ENCODE measurements around the gene CBX7. TPM values are rescaled to one million over a fixed set of nuclear protein-coding genes. Genes with fewer than 3 reads are reported as not detected.
A peak's percentile ranks its signal among the peaks of the same experiment; 100 is the strongest.

CBX7 gene
- total and polyA plus RNA-seq, 2 donors (not counting 3 experiments of a cell fraction or from before 2014, with no cell fraction given), result 3.4 to 7.1 TPM

- dilution Hi-C loops (cut with MboI; ENCODE audit: extremely low pct_ligation_motif_present, low sequenced_read_pairs), result no loop called here
- TF ChIP-seq GATA2 (IDR thresholded peaks at IDR 0.05; ENCODE audit: insufficient read depth, insufficient read length, low read depth, low read length), result no peak
- no peak for TF ChIP-seq CTCF (IDR thresholded peaks at IDR 0.05; ENCODE audit: extremely low read depth in 1 of 2, insufficient read depth in 1 of 2, low read depth in 1 of 2, low read length in 2 of 2)
- no peak for TF ChIP-seq EZH2 (IDR thresholded peaks at IDR 0.05; ENCODE audit: borderline replicate concordance, low read depth, low read length, severe bottlenecking)
- no peak for TF ChIP-seq JUN (IDR thresholded peaks at IDR 0.05; ENCODE audit: borderline replicate concordance, insufficient read depth, insufficient read length, low read depth)
- TF ChIP-seq MYC (IDR thresholded peaks at IDR 0.05; ENCODE audit: low read depth, low read length), result no peak
- TF ChIP-seq FOS (IDR thresholded peaks at IDR 0.05; ENCODE audit: borderline replicate concordance, insufficient read depth, low read length), result no peak
- TF ChIP-seq POLR2AphosphoS5 (IDR thresholded peaks at IDR 0.05; ENCODE audit: insufficient read depth, low read depth, low read length), result no peak
- TF ChIP-seq POLR2A (IDR thresholded peaks at IDR 0.05; ENCODE audit: low read depth, low read length), result no peak
- TF ChIP-seq, protein P1, sequence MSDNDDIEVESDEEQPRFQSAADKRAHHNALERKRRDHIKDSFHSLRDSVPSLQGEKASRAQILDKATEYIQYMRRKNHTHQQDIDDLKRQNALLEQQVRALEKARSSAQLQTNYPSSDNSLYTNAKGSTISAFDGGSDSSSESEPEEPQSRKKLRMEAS (IDR thresholded peaks at IDR 0.05; ENCODE audit: insufficient read depth, insufficient read length), result no peak
- H3K36me3 ChIP-seq (ENCODE audit: control insufficient read depth in 2 of 2, extremely low read depth in 1 of 2, insufficient read depth in 2 of 2, low read length in 2 of 2), result no peaks in the 10 kb centered on the region
- H4K20me1 ChIP-seq (replicated peaks; ENCODE audit: control insufficient read depth, extremely low read depth, insufficient read depth, low read length), result no peaks in the 10 kb centered on the region
- H3K9ac ChIP-seq (replicated peaks; ENCODE audit: extremely low read depth, insufficient read depth, low read length), result peak overlapping the region; percentile 47
- H2AFZ ChIP-seq (ENCODE audit: low read depth, low read length), result peak overlapping the region; percentile 41
- no peaks in the 10 kb centered on the region for H3K79me2 ChIP-seq (ENCODE audit: control insufficient read depth, insufficient read depth, low read length)
- H3K9me1 ChIP-seq (replicated peaks; ENCODE audit: control insufficient read depth, extremely low read depth, insufficient read depth, low read length), result no peaks in the 10 kb centered on the region
- no peak overlapping the region for H3K4me2 ChIP-seq (ENCODE audit: insufficient read depth, low read length)
- H3K27ac ChIP-seq (ENCODE audit: insufficient read depth, low read depth, low read length), result peak overlapping the region; percentile 99
- no peaks in the 10 kb centered on the region for H3K27me3 ChIP-seq (ENCODE audit: control insufficient read depth in 2 of 2, insufficient read depth in 2 of 2, low read length in 2 of 2)
- ChIA-PET CTCF (interaction anchor here (0.9 to 1.7 kb wide), 3 partner anchors 38 to 410 kb away, joined by 3 read pairs; no protein-coding TSS in a partner anchor), POLR2A (no interaction called here)
- peaks cover 49% of the 10 kb centered on the region for H3K4me1 ChIP-seq (ENCODE audit: control insufficient read depth, extremely low read depth, insufficient read depth, low read length)
- no peaks in the 10 kb centered on the region for H3K9me3 ChIP-seq (replicated peaks; ENCODE audit: control insufficient read depth, insufficient read depth, low read length)
- DNase-seq (ENCODE audit: low read depth, low spot score), result no peak
- BruUV-seq (replicated peaks), result no TSS peak
- no peak overlapping the region for H3K4me3 ChIP-seq (replicated peaks in 1 of 3; ENCODE audit: insufficient read depth in 1 of 3, low read depth in 1 of 3, low read length in 3 of 3)
- no peak for FAIRE-seq
- intact Hi-C loops (cut with micrococcal nuclease), result loop anchor here (10.0 kb wide), 1 partner anchor 345 kb away; the partner anchor contains the start of gene ATF4
These were observed 26.9 kb upstream of the CBX7 start for GRCh38 chr22:39179401-39179827.

All from endothelial cell of umbilical vein (primary cell).